Ectodermal cell (in vitro differentiated cells): Measurements from ENCODE around the gene AP3D1.
"Not testable (repeated sequence)": the region's sequence is repeated elsewhere in the genome, so short reads cannot be mapped to it uniquely, and the experiment has no call there.

Experiments used
- H3K27ac ChIP-seq: 2 replicates; pipeline ENCODE4 v1.7.0; 2013; ENCODE audit warnings: mild to moderate bottlenecking, low read depth, low read length; ENCODE audit not compliant: insufficient read depth, poor library complexity, severe bottlenecking
- H3K27me3 ChIP-seq: 2 replicates; pipeline ENCODE4 v1.7.0; 2013; ENCODE audit warnings: mild to moderate bottlenecking, low read length; ENCODE audit not compliant: insufficient read depth, control insufficient read depth, poor library complexity, severe bottlenecking
- H3K36me3 ChIP-seq: one replicate; pipeline ENCODE4 v1.7.0; 2013; ENCODE audit warnings: low read length; ENCODE audit not compliant: control insufficient read depth, insufficient read depth
- H3K4me1 ChIP-seq: one replicate; pipeline ENCODE4 v1.7.0; 2013; ENCODE audit warnings: low read length; ENCODE audit not compliant: control insufficient read depth, insufficient read depth
- H3K4me3 ChIP-seq: 2 replicates; pipeline ENCODE4 v1.7.0; 2013; ENCODE audit warnings: low read depth, low read length, control low read depth; ENCODE audit not compliant: insufficient read depth
- H3K9me3 ChIP-seq: 2 replicates; pipeline ENCODE4 v1.7.0; 2013; ENCODE audit warnings: mild to moderate bottlenecking, low read length, moderate library complexity; ENCODE audit not compliant: control insufficient read depth
- WGBS, 2 experiments: methylation state at CpG; one replicate each; pipeline ENCODE4 v1.1.7; 2013; ENCODE audit warnings: missing lambda C conversion rate in 2 of 2; 5-methylcytosine and 5-hydroxymethylcytosine counted together

Gene AP3D1

GRCh38 chr19:2138061-2138728 lies 13.2 kb downstream of the AP3D1 start:
- H3K4me1 ChIP-seq = no peaks in the 10 kb centered on the region
- H3K36me3 ChIP-seq = no peaks in the 10 kb centered on the region
- peak overlapping the region; percentile 36 for H3K27ac ChIP-seq
- no peak overlapping the region for H3K4me3 ChIP-seq
- no peaks in the 10 kb centered on the region for H3K9me3 ChIP-seq
- no peaks in the 10 kb centered on the region for H3K27me3 ChIP-seq
- WGBS, 2 experiments = 84 to 88% methylated on average over 23 of the region's 23 CpGs

GRCh38 chr19:2136796-2137195 lies 14.6 kb downstream of the AP3D1 start:
- H3K27me3 ChIP-seq = no peaks in the 10 kb centered on the region
- H3K27ac ChIP-seq = no peak overlapping the region
- H3K9me3 ChIP-seq = no peaks in the 10 kb centered on the region
- 95 to 96% methylated on average over 23 of the region's 23 CpGs for WGBS, 2 experiments
- no peak overlapping the region for H3K4me3 ChIP-seq
- H3K36me3 ChIP-seq = peaks cover 6% of the 10 kb centered on the region
- H3K4me1 ChIP-seq = no peaks in the 10 kb centered on the region

GRCh38 chr19:2135474-2136402 lies 15.6 kb downstream of the AP3D1 start:
- Histone ChIP-seq H3K4me3 (no peak overlapping the region), H3K36me3 (peaks cover 8% of the 10 kb centered on the region), H3K4me1 (no peaks in the 10 kb centered on the region), H3K9me3 (no peaks in the 10 kb centered on the region), H3K27me3 (no peaks in the 10 kb centered on the region), H3K27ac (no peak overlapping the region)
- 96 to 97% methylated on average over 50 of the region's 50 CpGs for WGBS, 2 experiments

GRCh38 chr19:2132731-2133490 lies 18.5 kb downstream of the AP3D1 start:
- peaks cover 12% of the 10 kb centered on the region for H3K36me3 ChIP-seq

GRCh38 chr19:2132191-2132590 lies 19.2 kb downstream of the AP3D1 start:
- no peak overlapping the region for H3K27ac ChIP-seq
- no peak overlapping the region for H3K4me3 ChIP-seq
- peaks cover 12% of the 10 kb centered on the region for H3K36me3 ChIP-seq
- H3K9me3 ChIP-seq = no peaks in the 10 kb centered on the region
- WGBS, 2 experiments = 95 to 97% methylated on average over 14 of the region's 14 CpGs
- H3K4me1 ChIP-seq = no peaks in the 10 kb centered on the region
- no peaks in the 10 kb centered on the region for H3K27me3 ChIP-seq

More at GRCh38 chr19:2132731-2133490, 18.5 kb downstream of the AP3D1 start:
- H3K27me3 ChIP-seq = no peaks in the 10 kb centered on the region
- H3K4me1 ChIP-seq = no peaks in the 10 kb centered on the region
- no peak overlapping the region for H3K27ac ChIP-seq
- no peak overlapping the region for H3K4me3 ChIP-seq
- no peaks in the 10 kb centered on the region for H3K9me3 ChIP-seq
- WGBS, 2 experiments = 92 to 93% methylated on average over 19 of the region's 19 CpGs

GRCh38 chr19:2131012-2131975 lies 20.1 kb downstream of the AP3D1 start:
- H3K4me1 ChIP-seq, H3K4me3 ChIP-seq, H3K27ac ChIP-seq, H3K27me3 ChIP-seq, H3K9me3 ChIP-seq: not testable (repeated sequence)
- 91% methylated on average over 67 of the region's 67 CpGs for WGBS, 2 experiments
- peaks cover 13% of the 10 kb centered on the region for H3K36me3 ChIP-seq

GRCh38 chr19:2129892-2130770 lies 21.2 kb downstream of the AP3D1 start:
- Histone ChIP-seq H3K4me3 (no peak overlapping the region), H3K36me3 (peaks cover 16% of the 10 kb centered on the region), H3K9me3 (no peaks in the 10 kb centered on the region), H3K4me1 (no peaks in the 10 kb centered on the region), H3K27me3 (no peaks in the 10 kb centered on the region), H3K27ac (no peak overlapping the region)
- WGBS, 2 experiments = 96 to 97% methylated on average over 28 of the region's 28 CpGs

GRCh38 chr19:2129486-2129885 lies 21.9 kb downstream of the AP3D1 start:
- 95 to 96% methylated on average over 11 of the region's 11 CpGs for WGBS, 2 experiments
- no peaks in the 10 kb centered on the region for H3K9me3 ChIP-seq
- peaks cover 16% of the 10 kb centered on the region for H3K36me3 ChIP-seq

GRCh38 chr19:2129022-2129421 lies 22.3 kb downstream of the AP3D1 start:
- H3K4me1 ChIP-seq = no peaks in the 10 kb centered on the region
- H3K9me3 ChIP-seq = no peaks in the 10 kb centered on the region
- no peak overlapping the region for H3K4me3 ChIP-seq
- 96% methylated on average over 21 of the region's 21 CpGs for WGBS, 2 experiments
- H3K36me3 ChIP-seq = peaks cover 16% of the 10 kb centered on the region
- no peaks in the 10 kb centered on the region for H3K27me3 ChIP-seq
- no peak overlapping the region for H3K27ac ChIP-seq

More at GRCh38 chr19:2129486-2129885, 21.9 kb downstream of the AP3D1 start:
- no peaks in the 10 kb centered on the region for H3K27me3 ChIP-seq
- no peaks in the 10 kb centered on the region for H3K4me1 ChIP-seq
- H3K27ac ChIP-seq = no peak overlapping the region
- H3K4me3 ChIP-seq = no peak overlapping the region
